Fibroblast of mammary gland (primary cell): ENCODE measurements around the gene PLA2G2C.
A peak's percentile ranks its signal among the peaks of the same experiment; 100 is the strongest.
"Not testable (repeated sequence)": the region's sequence is repeated elsewhere in the genome, so short reads cannot be mapped to it uniquely, and the experiment has no call there.

Experiments used
- DNase-seq: peaks from one replicate; pipeline ENCODE4 v3.0.0-alpha.2; 2010; ENCODE audit warnings: low read depth
- H3K4me3 ChIP-seq: 2 replicates; pipeline ENCODE4 v1.5.1; 2011; ENCODE audit warnings: low read depth, mild to moderate bottlenecking, low read length, moderate library complexity; ENCODE audit not compliant: control insufficient read depth
- TF ChIP-seq, protein P1 (sequence below): conservative IDR thresholded peaks from 2 replicates; pipeline ENCODE4 v1.5.1; 2011; ENCODE audit warnings: low read depth, low read length, inconsistent platforms; ENCODE audit not compliant: control insufficient read depth, insufficient read depth

The PLA2G2C gene, protein sequence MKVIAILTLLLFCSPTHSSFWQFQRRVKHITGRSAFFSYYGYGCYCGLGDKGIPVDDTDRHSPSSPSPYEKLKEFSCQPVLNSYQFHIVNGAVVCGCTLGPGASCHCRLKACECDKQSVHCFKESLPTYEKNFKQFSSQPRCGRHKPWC

DNA sequence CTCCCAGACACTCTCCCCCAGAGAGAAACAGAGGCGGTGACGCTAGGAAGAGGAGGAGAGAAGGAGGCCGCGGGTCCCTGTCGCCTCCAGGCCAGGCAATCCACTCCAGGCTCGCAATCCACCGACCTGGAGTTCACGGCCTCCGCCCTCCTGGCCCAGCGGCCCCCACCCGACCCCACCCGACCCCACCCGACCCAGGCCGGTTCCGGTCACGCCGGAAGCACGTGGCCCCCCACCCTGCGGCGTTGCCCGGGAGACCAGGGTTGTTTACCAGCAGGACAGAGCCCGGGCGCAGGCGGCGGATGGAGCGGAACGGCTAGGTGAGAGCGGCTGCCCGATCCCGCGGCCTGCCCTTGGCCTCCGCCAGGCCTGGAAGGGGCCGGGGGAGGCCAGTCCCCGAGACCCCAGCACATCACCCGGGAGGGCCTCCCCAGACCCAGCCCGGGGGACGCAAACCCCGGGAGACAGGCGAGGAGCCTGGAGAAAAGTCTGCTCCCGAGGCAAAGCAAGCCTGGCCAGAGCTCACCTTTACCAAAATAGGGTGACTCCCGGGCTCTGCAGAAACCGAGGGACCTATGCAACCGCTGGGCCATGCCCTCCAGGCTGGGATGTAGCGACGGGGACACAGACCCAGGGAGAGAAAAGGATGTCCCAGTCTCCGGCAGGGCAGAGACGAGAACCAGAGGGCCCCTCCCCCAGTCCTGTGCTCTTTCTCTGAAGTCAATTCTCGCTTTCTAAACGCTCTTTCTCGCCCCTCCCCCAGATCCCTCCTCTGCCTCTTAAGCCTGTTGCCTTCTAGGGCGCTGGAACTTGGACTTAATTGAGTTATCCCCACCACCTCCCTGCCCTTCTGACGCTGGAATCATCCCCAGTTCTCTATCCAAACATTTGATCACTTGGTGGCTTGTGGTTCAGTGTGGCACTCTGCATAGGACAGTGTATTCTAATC is at the start of gene PLA2G2C, which contains the start of gene UBXN10:
TSS of gene PLA2G2C (minus strand) at position 685 of the 949 bp plus-strand sequence. CDS start 9,155 bp downstream, outside the sequence.
TSS of gene UBXN10 (plus strand) at position 263 of the 949 bp plus-strand sequence. CDS start 4,466 bp downstream, outside the sequence.
- DNase-seq: no peak
- TF ChIP-seq, protein P1, sequence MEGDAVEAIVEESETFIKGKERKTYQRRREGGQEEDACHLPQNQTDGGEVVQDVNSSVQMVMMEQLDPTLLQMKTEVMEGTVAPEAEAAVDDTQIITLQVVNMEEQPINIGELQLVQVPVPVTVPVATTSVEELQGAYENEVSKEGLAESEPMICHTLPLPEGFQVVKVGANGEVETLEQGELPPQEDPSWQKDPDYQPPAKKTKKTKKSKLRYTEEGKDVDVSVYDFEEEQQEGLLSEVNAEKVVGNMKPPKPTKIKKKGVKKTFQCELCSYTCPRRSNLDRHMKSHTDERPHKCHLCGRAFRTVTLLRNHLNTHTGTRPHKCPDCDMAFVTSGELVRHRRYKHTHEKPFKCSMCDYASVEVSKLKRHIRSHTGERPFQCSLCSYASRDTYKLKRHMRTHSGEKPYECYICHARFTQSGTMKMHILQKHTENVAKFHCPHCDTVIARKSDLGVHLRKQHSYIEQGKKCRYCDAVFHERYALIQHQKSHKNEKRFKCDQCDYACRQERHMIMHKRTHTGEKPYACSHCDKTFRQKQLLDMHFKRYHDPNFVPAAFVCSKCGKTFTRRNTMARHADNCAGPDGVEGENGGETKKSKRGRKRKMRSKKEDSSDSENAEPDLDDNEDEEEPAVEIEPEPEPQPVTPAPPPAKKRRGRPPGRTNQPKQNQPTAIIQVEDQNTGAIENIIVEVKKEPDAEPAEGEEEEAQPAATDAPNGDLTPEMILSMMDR: no peak
- no peak within 1 kb of the TSS for H3K4me3 ChIP-seq

DNA sequence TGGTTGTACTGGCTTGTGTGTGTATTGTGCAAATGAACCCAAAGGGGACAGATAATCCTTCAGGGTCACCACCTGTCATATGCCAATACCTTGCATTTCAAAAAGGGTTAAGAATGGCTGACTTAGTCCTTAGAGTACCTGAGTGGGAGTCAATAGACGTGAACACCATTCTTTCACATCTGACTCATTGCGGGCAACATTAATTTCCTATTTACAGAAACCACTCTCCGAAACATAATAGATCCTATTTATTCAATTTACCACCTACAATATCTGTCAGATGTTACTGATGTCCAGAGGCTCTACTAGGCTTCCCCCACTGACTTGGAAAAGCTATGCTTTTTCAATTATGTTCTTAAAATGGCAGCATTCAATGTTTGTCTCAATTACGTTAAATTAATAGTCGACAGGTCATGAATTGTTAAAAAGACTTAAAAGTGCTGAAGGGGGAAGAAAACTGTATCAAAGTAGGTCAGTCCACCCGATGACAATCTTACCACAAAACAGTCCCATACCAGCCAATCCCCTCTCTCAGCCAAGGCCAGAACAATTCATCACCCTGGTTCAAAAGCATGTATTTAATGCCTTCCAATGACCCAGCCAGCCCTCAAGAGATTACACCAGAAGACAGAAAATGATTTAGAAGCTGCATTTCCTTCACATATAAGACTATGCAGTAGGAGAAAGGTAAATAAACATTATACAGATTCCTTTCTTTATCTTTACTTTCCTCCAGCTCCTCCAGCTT is 48.6 kb upstream of the PLA2G2C start:
- no peak overlapping the region for H3K4me3 ChIP-seq
- no peak for DNase-seq
- TF ChIP-seq, protein P1: no peak

DNA sequence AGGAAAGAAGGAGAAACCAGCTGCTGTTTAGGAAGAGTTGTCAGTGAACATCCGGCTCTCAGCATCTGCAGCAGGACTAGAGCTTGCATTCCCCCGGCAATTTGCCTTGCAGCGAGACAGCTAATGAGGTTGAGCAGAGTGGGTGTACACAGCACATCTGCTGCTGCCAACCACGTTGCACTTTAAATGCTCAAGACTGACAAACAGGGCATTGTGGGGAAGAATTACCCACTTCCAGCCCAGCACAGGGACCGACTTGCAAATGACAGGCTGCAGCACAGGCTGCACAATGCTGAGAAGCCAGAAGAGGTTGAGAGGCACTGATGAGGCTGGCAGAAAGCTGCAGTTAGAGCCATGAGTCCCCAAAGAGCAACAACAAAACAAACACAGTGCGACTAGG is 47.5 kb upstream of the PLA2G2C start:
- TF ChIP-seq, protein P1: no peak
- DNase-seq: peak; percentile 7
- H3K4me3 ChIP-seq: no peak overlapping the region

DNA sequence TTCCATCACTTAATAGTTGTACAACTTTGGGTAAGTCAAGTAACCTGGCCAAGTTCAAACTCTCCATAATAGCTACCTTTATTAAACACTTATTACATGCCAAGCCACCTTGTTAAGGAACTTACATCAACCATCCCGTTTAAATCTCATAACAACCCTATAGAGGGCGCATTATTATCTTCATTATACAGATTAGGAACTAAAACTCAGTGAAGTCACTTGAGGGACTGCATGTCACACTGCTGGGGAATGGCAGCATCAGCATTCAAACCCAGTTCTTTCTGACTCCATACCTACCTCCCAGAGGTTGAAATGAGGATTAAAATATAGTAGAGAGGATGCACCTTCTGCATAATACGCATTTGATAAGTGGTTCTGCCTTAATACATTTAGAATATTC is 47.1 kb upstream of the PLA2G2C start:
- peak; percentile 52 for DNase-seq
- no peak overlapping the region for H3K4me3 ChIP-seq
- TF ChIP-seq, protein P1: peak; percentile 54

DNA sequence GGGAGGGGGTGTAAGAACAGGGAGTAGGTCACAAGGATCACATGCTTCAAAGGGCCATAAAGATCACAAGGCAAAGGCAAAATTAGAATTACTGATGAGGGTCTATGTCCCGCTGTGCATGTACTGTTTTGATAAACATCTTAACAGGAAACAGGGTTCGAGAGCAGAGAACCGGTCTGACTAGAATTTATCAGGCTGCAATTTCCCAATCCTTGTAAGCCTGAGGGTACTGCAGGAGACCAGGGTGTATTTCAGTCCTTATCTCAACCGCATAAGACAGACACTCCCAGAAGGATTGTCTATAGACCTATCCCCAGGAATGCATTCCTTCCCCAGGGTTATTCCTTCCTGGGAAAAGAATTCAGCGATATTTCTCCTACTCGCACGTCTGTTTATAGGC is 46.2 kb upstream of the PLA2G2C start:
- DNase-seq, H3K4me3 ChIP-seq: not testable (repeated sequence)

DNA sequence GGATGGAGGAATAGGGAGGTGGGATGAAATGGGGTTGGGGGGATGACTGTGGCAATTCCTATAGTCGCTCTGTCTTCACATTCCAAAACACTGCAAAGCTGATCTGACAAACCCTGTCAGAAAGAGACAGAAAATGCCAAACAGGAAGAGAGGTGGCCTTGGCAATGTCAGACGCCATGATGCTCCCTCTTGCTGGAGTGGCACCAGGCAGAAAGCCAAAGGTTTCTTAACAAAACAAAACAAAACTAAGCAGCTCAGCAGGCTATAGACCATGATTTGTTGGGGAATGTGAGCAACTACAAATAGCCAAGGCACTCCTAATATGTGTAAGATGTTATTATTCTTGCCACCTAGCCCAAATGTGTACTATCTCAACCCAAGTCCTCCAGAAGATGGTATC is 42.9 kb upstream of the PLA2G2C start:
- TF ChIP-seq, protein P1: no peak
- H3K4me3 ChIP-seq: no peak overlapping the region
- no peak for DNase-seq
